Astrocyte of the spinal cord (primary cell): ENCODE data around the gene IL19.

ENCODE experiments used
- DNase-seq: peaks from one replicate; pipeline ENCODE4 v3.0.0; 2011; ENCODE audit warnings: low read depth, low spot score
- H3K4me3 ChIP-seq: 2 replicates; pipeline ENCODE4 v1.5.1; 2011; ENCODE audit warnings: low read depth, mild to moderate bottlenecking, low read length, moderate library complexity
- in situ Hi-C: cut with HindIII; loops from 2 replicates; pipeline ENCODE4 v1.10.0; 2017; ENCODE audit warnings: low sequenced_read_pairs
- TF ChIP-seq, protein P1 (sequence below): IDR thresholded peaks from 2 replicates; pipeline ENCODE4 v1.5.1; 2012; ENCODE audit warnings: low read depth, mild to moderate bottlenecking, low read length, inconsistent platforms

The IL19 gene

DNA sequence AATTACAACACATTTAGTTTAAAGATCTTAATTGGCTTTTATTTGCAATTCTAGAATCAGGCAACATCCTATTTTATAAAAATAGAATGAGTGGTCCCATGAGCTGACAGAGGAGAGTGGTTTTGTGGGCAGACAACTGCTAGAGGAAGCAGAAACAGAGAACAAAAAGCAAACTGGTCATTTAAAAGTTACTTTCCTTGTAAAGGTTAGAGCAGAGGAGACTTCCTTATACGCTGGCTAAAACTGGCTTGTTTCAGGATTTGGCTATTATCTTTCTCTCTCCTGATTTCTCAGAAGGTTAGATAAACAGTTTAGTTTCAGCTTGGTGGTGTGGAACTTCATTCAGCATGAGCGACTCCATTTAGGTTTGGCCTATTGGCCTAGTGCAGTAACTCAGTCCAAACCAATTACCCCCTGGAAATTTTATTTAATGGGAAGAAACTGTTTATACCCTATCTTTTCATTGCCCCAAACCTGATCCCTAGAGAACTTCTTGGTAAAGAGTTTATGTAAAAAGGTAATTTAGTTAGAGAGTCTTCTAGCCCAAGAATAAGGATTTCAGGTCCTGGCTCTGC lies 62.6 kb downstream of the IL19 start:
- H3K4me3 ChIP-seq: no peak overlapping the region
- in situ Hi-C loops: no loop called here
- DNase-seq: no peak
- TF ChIP-seq, protein P1, sequence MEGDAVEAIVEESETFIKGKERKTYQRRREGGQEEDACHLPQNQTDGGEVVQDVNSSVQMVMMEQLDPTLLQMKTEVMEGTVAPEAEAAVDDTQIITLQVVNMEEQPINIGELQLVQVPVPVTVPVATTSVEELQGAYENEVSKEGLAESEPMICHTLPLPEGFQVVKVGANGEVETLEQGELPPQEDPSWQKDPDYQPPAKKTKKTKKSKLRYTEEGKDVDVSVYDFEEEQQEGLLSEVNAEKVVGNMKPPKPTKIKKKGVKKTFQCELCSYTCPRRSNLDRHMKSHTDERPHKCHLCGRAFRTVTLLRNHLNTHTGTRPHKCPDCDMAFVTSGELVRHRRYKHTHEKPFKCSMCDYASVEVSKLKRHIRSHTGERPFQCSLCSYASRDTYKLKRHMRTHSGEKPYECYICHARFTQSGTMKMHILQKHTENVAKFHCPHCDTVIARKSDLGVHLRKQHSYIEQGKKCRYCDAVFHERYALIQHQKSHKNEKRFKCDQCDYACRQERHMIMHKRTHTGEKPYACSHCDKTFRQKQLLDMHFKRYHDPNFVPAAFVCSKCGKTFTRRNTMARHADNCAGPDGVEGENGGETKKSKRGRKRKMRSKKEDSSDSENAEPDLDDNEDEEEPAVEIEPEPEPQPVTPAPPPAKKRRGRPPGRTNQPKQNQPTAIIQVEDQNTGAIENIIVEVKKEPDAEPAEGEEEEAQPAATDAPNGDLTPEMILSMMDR: no peak

DNA sequence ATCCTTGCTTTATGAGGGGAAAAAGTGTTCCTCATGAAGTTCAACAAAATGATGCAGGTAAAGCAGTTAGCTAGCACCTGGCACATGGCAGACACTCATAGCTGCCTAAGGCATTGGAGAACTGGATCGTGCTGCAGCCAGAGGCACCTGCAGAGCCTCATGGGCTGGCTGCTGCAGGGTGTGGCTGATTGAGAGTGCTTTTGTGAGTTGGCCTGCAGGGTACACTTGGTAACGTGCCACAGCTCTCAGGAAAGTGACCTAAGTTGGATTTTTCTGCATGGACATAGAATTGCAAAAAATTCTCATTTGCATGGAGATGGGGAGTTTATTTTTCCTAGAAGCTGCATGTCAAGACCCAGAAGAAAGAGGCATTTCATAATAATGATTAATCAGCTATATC lies 63.2 kb downstream of the IL19 start:
- TF ChIP-seq, protein P1: no peak
- in situ Hi-C loops: no loop called here
- H3K4me3 ChIP-seq: no peak overlapping the region
- DNase-seq: no peak

DNA sequence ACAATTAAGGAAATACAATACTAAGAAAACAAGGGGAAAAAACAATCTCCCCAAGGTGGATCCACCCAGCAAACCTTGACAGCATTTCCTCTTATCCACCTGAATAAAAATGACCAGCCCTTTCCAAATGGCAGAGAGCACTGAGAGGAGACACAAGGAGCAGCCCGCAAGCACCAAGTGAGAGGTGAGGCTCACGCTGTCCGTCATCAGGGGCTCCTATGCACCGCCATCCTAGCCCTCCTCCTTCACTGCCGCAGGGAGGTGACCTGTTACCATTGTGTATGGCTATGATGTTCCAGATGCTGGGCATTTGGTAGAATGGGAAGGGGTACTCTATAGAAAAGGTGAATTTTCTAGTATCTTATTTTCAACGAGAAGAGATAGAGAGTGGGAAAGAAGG lies 63.6 kb downstream of the IL19 start:
- TF ChIP-seq, protein P1: no peak
- in situ Hi-C loops: no loop called here
- no peak overlapping the region for H3K4me3 ChIP-seq
- no peak for DNase-seq

DNA sequence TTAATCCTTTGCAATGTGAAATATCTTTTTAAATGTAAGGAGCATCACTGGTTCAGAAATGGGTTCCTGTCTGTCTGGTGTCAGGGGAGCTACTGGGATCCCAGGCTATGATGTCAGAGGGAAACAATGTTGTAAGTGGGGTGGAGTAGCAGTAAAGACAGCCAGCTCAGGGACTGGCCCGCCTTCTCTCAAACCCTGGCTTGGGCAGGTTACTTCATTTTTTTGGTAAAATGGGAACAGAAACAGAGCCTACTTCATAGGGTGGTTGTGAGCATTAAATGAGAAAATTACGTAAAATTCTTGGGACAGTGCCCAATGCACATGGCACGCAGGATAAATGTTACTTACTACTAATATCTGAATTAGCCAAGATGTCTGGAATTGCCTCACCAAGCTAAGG lies 64.1 kb downstream of the IL19 start:
- in situ Hi-C loops: no loop called here
- TF ChIP-seq, protein P1: no peak
- no peak for DNase-seq
- no peak overlapping the region for H3K4me3 ChIP-seq

DNA sequence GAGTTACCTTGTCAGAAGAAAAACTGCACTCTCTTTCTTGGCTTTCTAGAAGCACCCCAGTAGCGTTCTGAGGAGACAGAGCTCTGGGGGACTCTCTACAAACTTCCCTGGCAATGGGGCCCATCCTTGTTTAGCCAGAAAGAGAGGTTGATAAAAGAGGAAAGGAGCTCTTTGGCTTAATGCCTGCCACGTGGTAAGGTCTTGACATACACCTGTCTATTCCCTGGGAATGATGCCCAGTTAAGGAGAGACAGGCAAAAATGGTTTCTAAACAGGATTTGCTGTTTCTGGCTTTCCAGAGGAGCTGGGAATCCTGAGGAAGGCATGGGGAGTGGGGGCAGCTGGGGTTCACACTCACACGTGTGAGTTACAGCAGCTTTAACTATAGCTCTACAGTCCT lies 64.6 kb downstream of the IL19 start:
- DNase-seq: no peak
- H3K4me3 ChIP-seq: no peak overlapping the region
- in situ Hi-C loops: no loop called here
- TF ChIP-seq, protein P1: no peak

DNA sequence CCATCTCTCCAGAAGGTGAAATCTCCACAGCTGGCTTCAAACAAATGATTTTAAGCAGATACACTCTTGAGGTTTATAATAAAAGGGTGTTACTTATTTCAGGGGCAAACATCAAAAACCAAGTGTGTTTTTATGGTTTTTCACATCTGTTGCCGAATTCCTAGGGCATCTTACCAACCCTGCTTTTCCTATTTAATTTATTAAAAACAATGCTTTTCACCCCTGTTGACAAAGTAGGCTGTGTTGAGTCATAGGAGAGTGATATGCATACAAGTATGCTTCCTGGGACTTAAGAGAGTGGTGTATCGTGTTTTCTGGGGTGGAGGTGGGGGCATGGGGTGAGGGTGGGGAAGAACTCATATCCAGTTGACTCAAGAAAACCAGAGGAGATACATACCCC lies 65.5 kb downstream of the IL19 start:
- TF ChIP-seq, protein P1: no peak
- in situ Hi-C loops: no loop called here
- DNase-seq: no peak
- no peak overlapping the region for H3K4me3 ChIP-seq
